Testis (tissue), 2 donors: Measurements from ENCODE around the gene STK36.

Source experiments
- POLR2A ChIP-seq: fragments of 450-650 bp; IDR thresholded peaks from one replicate; pipeline ENCODE4 v1.6.1; 2017; ENCODE audit warnings: antibody characterized with exemption, mild to moderate bottlenecking, moderate library complexity
- TF ChIP-seq, protein P1 (sequence below), 3 experiments: fragments of 450-650 bp in 2 of 3; fragments of 200-600 bp in 1 of 3; sonication (generic) in 1 of 3; IDR thresholded peaks; one replicate each; pipeline ENCODE4 v1.5.1; 2016 to 2019; ENCODE audit warnings: antibody characterized with exemption in 3 of 3, mild to moderate bottlenecking in 2 of 3, moderate library complexity in 1 of 3

DNA sequence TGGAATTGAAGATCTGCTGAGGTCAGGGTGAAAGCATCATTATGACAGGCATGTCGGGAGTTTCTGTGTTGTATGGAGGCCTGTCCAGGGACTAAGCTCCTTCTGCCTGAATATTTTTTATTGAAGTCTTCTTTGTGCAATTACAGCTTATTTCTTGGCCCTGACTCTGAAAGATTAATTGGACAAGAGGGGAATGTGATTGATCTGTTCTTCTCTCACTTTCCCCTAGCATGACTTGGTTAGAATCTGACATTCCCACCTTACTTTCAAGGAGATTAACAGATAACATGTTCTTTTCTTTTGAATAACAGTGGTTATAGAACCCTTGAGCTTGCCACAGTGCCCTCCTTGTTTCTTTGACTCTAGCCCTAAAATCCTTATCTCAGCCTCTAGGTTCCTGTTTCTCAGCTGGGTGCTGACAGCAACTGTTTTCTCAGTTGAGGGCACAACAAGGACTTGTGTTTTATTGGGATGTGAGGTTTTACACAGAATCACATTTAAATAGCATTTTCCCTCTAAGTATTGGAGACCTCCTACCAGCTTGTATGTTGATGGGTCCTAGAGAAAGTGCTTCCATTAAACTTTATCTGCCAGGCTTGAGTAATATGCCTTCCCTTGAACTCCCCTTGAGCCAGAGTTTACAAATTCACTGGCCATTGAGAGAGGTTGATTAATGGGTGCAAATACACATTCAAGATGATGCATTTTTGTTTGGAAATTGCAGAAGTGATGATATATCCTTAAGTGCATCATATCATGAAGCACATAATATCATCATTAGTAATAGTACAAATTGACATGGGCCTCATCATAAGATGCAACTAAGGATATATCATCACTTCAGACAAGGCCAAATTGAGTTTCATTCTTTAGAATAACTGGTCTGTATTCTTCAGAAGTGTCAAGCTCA, 51.2 kb downstream of the STK36 start:
- TF ChIP-seq, protein P1, sequence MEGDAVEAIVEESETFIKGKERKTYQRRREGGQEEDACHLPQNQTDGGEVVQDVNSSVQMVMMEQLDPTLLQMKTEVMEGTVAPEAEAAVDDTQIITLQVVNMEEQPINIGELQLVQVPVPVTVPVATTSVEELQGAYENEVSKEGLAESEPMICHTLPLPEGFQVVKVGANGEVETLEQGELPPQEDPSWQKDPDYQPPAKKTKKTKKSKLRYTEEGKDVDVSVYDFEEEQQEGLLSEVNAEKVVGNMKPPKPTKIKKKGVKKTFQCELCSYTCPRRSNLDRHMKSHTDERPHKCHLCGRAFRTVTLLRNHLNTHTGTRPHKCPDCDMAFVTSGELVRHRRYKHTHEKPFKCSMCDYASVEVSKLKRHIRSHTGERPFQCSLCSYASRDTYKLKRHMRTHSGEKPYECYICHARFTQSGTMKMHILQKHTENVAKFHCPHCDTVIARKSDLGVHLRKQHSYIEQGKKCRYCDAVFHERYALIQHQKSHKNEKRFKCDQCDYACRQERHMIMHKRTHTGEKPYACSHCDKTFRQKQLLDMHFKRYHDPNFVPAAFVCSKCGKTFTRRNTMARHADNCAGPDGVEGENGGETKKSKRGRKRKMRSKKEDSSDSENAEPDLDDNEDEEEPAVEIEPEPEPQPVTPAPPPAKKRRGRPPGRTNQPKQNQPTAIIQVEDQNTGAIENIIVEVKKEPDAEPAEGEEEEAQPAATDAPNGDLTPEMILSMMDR (IDR thresholded peaks at IDR 0.05), result no peak
- no peak for TF ChIP-seq POLR2A
